HepG2 (cell line): ENCODE results near the gene SNX21. TPM values are rescaled to one million over a fixed set of nuclear protein-coding genes. Genes with fewer than 3 reads are reported as not detected.

Experiments used
- EED ChIP-seq: sonication (generic); formaldehyde crosslinking; IDR thresholded peaks from 2 replicates; pipeline ENCODE4 v1.5.0; 2020; ENCODE audit warnings: mild to moderate bottlenecking, missing genetic modification reagents
- HMG20B ChIP-seq: conservative IDR thresholded peaks from 2 replicates; pipeline ENCODE4 v1.6.1; 2016; ENCODE audit warnings: missing genetic modification reagents, missing compliant biosample characterization
- MED8 ChIP-seq: sonication (generic); formaldehyde crosslinking; IDR thresholded peaks from 2 replicates; pipeline ENCODE4 v1.8.1; 2023; ENCODE audit warnings: mild to moderate bottlenecking, missing genetic modification reagents; ENCODE audit not compliant: insufficient replicate concordance
- MIER3 ChIP-seq: IDR thresholded peaks from 2 replicates; pipeline ENCODE4 v1.6.1; 2016; ENCODE audit warnings: missing compliant biosample characterization, borderline replicate concordance
- NAIF1 ChIP-seq: sonication (generic); formaldehyde crosslinking; IDR thresholded peaks from 2 replicates; pipeline ENCODE4 v1.5.0; 2020; ENCODE audit warnings: mild to moderate bottlenecking, missing genetic modification reagents, borderline replicate concordance
- TRIM24 ChIP-seq: sonication (generic); formaldehyde crosslinking; IDR thresholded peaks from 2 replicates; pipeline ENCODE4 v1.8.0; 2022; ENCODE audit warnings: mild to moderate bottlenecking, missing genetic modification reagents
- ZFP1 ChIP-seq: IDR thresholded peaks from 2 replicates; pipeline ENCODE4 v1.6.1; 2016
- ZNF296 ChIP-seq: sonication (generic); formaldehyde crosslinking; conservative IDR thresholded peaks from 2 replicates; pipeline ENCODE4 v1.5.0; 2020; ENCODE audit warnings: mild to moderate bottlenecking, missing genetic modification reagents
- ZNF724P ChIP-seq: sonication (generic); formaldehyde crosslinking; IDR thresholded peaks from 2 replicates; pipeline ENCODE4 v1.8.0; 2022; ENCODE audit warnings: missing genetic modification reagents, borderline replicate concordance
- ZNF782 ChIP-seq: sonication (generic); formaldehyde crosslinking; IDR thresholded peaks from 2 replicates; pipeline ENCODE4 v1.4.0; 2020; ENCODE audit warnings: missing genetic modification reagents, mild to moderate bottlenecking, borderline replicate concordance
- polyA plus RNA-seq, 8 experiments: library from polyadenylated mRNA; depleted of rRNA in 3 of 8; stranded (reverse) in 7 of 8; unstranded in 1 of 8; fragments of >200 nt; fragmentation: Illumina TruSeq in 4 of 8; extraction: Trizol in 4 of 8; gene quantifications; 2 replicates each; pipeline versions ENCODE4 v1.2.1 to v1.2.3, GENCODE V29; 2011 to 2016; ENCODE audit warnings: low read depth in 4 of 8, missing spikeins in 1 of 8, mixed read lengths in 1 of 8; ENCODE audit not compliant: insufficient read depth in 1 of 8
- total RNA-seq, 5 experiments: library from RNA; depleted of rRNA; stranded (reverse); fragments of >200 nt; fragmentation: Illumina TruSeq; extraction: Trizol; gene quantifications; 2 replicates each; pipeline ENCODE4 v1.2.3, GENCODE V29; 2016; ENCODE audit warnings: low read depth in 1 of 5
- TF ChIP-seq, protein P1 (sequence below): sonication (generic); formaldehyde crosslinking; IDR thresholded peaks from 2 replicates; pipeline ENCODE4 v1.4.0; 2020; ENCODE audit warnings: missing genetic modification reagents
- TF ChIP-seq, protein P2 (sequence below): sonication (generic); formaldehyde crosslinking; IDR thresholded peaks from 2 replicates; pipeline ENCODE4 v1.4.0; 2020; ENCODE audit warnings: mild to moderate bottlenecking, missing genetic modification reagents
- TF ChIP-seq, protein P3 (sequence below): sonication (generic); IDR thresholded peaks from 2 replicates; pipeline ENCODE4 v1.6.1; 2016; ENCODE audit warnings: low read depth, borderline replicate concordance
- TF ChIP-seq, protein P4 (sequence below): IDR thresholded peaks from 2 replicates; pipeline ENCODE4 v1.6.1; 2016
- TF ChIP-seq, protein P5 (sequence below): sonication (generic); formaldehyde crosslinking; IDR thresholded peaks from 2 replicates; pipeline ENCODE4 v1.4.0; 2020; ENCODE audit warnings: missing genetic modification reagents

Gene SNX21
- total and polyA plus RNA-seq, 2 of the 13 experiments (the other 11 are each of a cell fraction or from before 2014, with no cell fraction given), result 7.7 to 12.8 TPM

DNA sequence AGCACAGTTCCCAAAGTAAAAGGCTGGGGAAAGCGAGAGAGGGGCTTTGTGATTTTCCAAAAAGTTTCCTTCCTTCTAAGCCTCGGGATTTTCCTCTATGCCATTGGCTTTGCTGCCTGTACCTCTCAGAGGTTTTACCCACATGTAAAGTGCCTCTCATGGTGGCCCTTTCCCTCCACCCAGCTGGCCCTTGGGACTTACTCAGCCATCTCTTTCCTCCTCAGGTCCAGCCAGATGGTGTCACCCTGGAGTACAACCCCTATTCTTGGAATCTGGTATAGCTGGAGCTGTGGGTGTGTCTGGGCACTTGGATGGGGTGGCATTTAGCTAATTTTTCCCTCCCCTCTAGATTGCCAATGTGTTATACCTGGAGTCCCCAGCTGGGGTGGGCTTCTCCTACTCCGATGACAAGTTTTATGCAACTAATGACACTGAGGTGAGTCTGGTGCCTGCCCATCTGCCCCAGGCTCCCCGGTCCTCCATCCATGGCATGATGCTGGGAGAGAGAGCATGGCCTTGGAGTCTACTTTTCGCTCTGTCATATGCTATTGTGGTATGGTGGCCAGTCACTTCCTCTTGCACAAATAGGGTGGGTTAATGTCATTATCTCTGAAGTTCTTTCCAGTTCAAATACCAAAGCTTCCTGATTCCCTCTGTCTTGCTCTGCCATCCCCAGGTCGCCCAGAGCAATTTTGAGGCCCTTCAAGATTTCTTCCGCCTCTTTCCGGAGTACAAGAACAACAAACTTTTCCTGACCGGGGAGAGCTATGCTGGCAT, 58.6 kb downstream of the SNX21 start (continued):
- TF ChIP-seq, protein P1, sequence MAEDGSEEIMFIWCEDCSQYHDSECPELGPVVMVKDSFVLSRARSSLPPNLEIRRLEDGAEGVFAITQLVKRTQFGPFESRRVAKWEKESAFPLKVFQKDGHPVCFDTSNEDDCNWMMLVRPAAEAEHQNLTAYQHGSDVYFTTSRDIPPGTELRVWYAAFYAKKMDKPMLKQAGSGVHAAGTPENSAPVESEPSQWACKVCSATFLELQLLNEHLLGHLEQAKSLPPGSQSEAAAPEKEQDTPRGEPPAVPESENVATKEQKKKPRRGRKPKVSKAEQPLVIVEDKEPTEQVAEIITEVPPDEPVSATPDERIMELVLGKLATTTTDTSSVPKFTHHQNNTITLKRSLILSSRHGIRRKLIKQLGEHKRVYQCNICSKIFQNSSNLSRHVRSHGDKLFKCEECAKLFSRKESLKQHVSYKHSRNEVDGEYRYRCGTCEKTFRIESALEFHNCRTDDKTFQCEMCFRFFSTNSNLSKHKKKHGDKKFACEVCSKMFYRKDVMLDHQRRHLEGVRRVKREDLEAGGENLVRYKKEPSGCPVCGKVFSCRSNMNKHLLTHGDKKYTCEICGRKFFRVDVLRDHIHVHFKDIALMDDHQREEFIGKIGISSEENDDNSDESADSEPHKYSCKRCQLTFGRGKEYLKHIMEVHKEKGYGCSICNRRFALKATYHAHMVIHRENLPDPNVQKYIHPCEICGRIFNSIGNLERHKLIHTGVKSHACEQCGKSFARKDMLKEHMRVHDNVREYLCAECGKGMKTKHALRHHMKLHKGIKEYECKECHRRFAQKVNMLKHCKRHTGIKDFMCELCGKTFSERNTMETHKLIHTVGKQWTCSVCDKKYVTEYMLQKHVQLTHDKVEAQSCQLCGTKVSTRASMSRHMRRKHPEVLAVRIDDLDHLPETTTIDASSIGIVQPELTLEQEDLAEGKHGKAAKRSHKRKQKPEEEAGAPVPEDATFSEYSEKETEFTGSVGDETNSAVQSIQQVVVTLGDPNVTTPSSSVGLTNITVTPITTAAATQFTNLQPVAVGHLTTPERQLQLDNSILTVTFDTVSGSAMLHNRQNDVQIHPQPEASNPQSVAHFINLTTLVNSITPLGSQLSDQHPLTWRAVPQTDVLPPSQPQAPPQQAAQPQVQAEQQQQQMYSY (CRISPR knock-in tag), result no peak
- no peak for TF ChIP-seq ZNF724P (CRISPR knock-in tag)
- TF ChIP-seq MED8 (CRISPR knock-in tag), result no peak
- TF ChIP-seq ZNF782 (CRISPR knock-in tag), result no peak
- TF ChIP-seq, protein P2, sequence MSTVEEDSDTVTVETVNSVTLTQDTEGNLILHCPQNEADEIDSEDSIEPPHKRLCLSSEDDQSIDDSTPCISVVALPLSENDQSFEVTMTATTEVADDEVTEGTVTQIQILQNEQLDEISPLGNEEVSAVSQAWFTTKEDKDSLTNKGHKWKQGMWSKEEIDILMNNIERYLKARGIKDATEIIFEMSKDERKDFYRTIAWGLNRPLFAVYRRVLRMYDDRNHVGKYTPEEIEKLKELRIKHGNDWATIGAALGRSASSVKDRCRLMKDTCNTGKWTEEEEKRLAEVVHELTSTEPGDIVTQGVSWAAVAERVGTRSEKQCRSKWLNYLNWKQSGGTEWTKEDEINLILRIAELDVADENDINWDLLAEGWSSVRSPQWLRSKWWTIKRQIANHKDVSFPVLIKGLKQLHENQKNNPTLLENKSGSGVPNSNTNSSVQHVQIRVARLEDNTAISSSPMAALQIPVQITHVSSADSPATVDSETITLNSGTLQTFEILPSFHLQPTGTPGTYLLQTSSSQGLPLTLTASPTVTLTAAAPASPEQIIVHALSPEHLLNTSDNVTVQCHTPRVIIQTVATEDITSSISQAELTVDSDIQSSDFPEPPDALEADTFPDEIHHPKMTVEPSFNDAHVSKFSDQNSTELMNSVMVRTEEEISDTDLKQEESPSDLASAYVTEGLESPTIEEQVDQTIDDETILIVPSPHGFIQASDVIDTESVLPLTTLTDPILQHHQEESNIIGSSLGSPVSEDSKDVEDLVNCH (CRISPR knock-in tag), result no peak
- TF ChIP-seq EED, result no peak
- no peak for TF ChIP-seq ZNF296 (CRISPR knock-in tag)
- TF ChIP-seq, protein P3, sequence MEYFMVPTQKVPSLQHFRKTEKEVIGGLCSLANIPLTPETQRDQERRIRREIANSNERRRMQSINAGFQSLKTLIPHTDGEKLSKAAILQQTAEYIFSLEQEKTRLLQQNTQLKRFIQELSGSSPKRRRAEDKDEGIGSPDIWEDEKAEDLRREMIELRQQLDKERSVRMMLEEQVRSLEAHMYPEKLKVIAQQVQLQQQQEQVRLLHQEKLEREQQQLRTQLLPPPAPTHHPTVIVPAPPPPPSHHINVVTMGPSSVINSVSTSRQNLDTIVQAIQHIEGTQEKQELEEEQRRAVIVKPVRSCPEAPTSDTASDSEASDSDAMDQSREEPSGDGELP, result no peak; the same call in 1 of the 2 replicates
- TF ChIP-seq ZFP1 (CRISPR knock-in tag), result no peak
- TF ChIP-seq, protein P4, sequence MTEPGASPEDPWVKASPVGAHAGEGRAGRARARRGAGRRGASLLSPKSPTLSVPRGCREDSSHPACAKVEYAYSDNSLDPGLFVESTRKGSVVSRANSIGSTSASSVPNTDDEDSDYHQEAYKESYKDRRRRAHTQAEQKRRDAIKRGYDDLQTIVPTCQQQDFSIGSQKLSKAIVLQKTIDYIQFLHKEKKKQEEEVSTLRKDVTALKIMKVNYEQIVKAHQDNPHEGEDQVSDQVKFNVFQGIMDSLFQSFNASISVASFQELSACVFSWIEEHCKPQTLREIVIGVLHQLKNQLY (CRISPR knock-in tag), result peak; percentile 24; the same call in 1 of the 2 replicates
- TF ChIP-seq TRIM24 (CRISPR knock-in tag), result no peak
- no peak for TF ChIP-seq NAIF1 (CRISPR knock-in tag)
- TF ChIP-seq, protein P5, sequence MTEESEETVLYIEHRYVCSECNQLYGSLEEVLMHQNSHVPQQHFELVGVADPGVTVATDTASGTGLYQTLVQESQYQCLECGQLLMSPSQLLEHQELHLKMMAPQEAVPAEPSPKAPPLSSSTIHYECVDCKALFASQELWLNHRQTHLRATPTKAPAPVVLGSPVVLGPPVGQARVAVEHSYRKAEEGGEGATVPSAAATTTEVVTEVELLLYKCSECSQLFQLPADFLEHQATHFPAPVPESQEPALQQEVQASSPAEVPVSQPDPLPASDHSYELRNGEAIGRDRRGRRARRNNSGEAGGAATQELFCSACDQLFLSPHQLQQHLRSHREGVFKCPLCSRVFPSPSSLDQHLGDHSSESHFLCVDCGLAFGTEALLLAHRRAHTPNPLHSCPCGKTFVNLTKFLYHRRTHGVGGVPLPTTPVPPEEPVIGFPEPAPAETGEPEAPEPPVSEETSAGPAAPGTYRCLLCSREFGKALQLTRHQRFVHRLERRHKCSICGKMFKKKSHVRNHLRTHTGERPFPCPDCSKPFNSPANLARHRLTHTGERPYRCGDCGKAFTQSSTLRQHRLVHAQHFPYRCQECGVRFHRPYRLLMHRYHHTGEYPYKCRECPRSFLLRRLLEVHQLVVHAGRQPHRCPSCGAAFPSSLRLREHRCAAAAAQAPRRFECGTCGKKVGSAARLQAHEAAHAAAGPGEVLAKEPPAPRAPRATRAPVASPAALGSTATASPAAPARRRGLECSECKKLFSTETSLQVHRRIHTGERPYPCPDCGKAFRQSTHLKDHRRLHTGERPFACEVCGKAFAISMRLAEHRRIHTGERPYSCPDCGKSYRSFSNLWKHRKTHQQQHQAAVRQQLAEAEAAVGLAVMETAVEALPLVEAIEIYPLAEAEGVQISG (CRISPR knock-in tag), result no peak
- TF ChIP-seq HMG20B (CRISPR knock-in tag), result peak; percentile 62; the same call in 1 of the 2 replicates
- 0 out of 2 replicates have a peak, but pooled peaks have one; percentile 50 for TF ChIP-seq MIER3 (CRISPR knock-in tag)
